ENCODE results near the gene NAA50. TPM values are rescaled to one million over a fixed set of nuclear protein-coding genes. Genes with fewer than 3 reads are reported as not detected.
A peak's percentile ranks its signal among the peaks of the same experiment; 100 is the strongest.

NAA50 gene
- total and polyA plus RNA-seq, 8 donors: 15.1 to 159 (median 37.4) TPM

GRCh38 chr3:113791381-113791780 lies 45.3 kb upstream of the NAA50 start:
- Histone ChIP-seq H3K27ac (no peak overlapping the region), H3K9me3 (no peaks in the 10 kb centered on the region), H3K36me3 (peaks cover 32 to 94% (median 82%) of the 10 kb centered on the region in 4 donors), H3K4me1 (no peaks in the 10 kb centered on the region), H3K27me3 (no peaks in the 10 kb centered on the region), H3K4me3 (no peak overlapping the region)
- TF ChIP-seq POLR2AphosphoS5 (IDR thresholded peaks at IDR 0.05): no peak
- no peak for TF ChIP-seq EP300 (IDR thresholded peaks at IDR 0.05)
- TF ChIP-seq, protein P1, sequence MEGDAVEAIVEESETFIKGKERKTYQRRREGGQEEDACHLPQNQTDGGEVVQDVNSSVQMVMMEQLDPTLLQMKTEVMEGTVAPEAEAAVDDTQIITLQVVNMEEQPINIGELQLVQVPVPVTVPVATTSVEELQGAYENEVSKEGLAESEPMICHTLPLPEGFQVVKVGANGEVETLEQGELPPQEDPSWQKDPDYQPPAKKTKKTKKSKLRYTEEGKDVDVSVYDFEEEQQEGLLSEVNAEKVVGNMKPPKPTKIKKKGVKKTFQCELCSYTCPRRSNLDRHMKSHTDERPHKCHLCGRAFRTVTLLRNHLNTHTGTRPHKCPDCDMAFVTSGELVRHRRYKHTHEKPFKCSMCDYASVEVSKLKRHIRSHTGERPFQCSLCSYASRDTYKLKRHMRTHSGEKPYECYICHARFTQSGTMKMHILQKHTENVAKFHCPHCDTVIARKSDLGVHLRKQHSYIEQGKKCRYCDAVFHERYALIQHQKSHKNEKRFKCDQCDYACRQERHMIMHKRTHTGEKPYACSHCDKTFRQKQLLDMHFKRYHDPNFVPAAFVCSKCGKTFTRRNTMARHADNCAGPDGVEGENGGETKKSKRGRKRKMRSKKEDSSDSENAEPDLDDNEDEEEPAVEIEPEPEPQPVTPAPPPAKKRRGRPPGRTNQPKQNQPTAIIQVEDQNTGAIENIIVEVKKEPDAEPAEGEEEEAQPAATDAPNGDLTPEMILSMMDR (IDR thresholded peaks at IDR 0.05): no peak
- no peak for TF ChIP-seq POLR2A (IDR thresholded peaks at IDR 0.05)
- no peak for DNase-seq
- intact Hi-C loops (cut with DNase I; ENCODE audit: low total_unique reads): no loop called here

- H3K27ac ChIP-seq: peak overlapping the region in 1 of 5 donors; percentile 42
- no peak for TF ChIP-seq EP300 (IDR thresholded peaks at IDR 0.05)
- TF ChIP-seq, protein P1 (IDR thresholded peaks at IDR 0.05): no peak
- no peak for TF ChIP-seq POLR2AphosphoS5 (IDR thresholded peaks at IDR 0.05)
- no peak for TF ChIP-seq POLR2A (IDR thresholded peaks at IDR 0.05)
- WGBS, 5 donors: 63 to 85% (median 80%) methylated on average over 4 of the region's 4 CpGs
- peaks cover 21 to 67% (median 54%) of the 10 kb centered on the region in 4 donors for H3K36me3 ChIP-seq
- peaks cover 3 to 12% (median 12%) of the 10 kb centered on the region in 4 donors for H3K4me1 ChIP-seq
- intact Hi-C loops (cut with DNase I; ENCODE audit: low total_unique reads): no loop called here
- DNase-seq: no peak
- H3K9me3 ChIP-seq: no peaks in the 10 kb centered on the region
- no peak overlapping the region for H3K4me3 ChIP-seq
- H3K27me3 ChIP-seq: no peaks in the 10 kb centered on the region
Measured at GRCh38 chr3:113783980-113784379, 37.9 kb upstream of the NAA50 start.

DNA sequence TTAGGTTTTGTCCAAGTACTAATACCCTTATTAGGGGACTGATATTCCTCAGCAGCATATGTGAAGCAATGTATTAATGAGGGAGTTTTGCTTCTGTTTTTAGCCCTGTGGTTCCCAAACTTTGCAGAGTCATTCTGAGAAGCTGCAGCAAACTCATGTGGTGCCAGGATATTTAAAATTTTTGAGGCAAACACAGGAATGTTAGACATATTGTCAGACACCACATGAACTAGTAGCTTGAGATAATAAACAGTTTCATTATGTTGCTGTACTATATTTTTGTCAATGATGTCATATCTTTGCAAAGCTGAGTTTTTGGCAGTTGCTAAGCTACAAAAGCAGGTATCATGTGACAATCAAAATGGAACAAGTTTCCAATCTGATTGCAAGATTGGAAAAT lies 37.4 kb upstream of the NAA50 start:
- H3K27ac ChIP-seq: peak overlapping the region in 1 of 5 donors; percentile 20
- no peaks in the 10 kb centered on the region for H3K27me3 ChIP-seq
- peaks cover 3 to 12% (median 12%) of the 10 kb centered on the region in 4 donors for H3K4me1 ChIP-seq
- H3K36me3 ChIP-seq: peaks cover 16 to 62% (median 49%) of the 10 kb centered on the region in 4 donors
- no peak overlapping the region for H3K4me3 ChIP-seq
- TF ChIP-seq, protein P1 (IDR thresholded peaks at IDR 0.05): no peak
- no peak for TF ChIP-seq POLR2A (IDR thresholded peaks at IDR 0.05)
- no peak for TF ChIP-seq EP300 (IDR thresholded peaks at IDR 0.05)
- TF ChIP-seq POLR2AphosphoS5 (IDR thresholded peaks at IDR 0.05): no peak
- intact Hi-C loops (cut with DNase I; ENCODE audit: low total_unique reads): no loop called here
- no peaks in the 10 kb centered on the region for H3K9me3 ChIP-seq
- peak in 1 of 2 donors; percentile 17 for DNase-seq

GRCh38 chr3:113776564-113776963 lies 30.5 kb upstream of the NAA50 start:
- Histone ChIP-seq H3K27me3 (no peaks in the 10 kb centered on the region), H3K4me1 (peaks cover 0 to 28% (median 8%) of the 10 kb centered on the region in 4 donors), H3K27ac (no peak overlapping the region), H3K36me3 (peaks cover 0 to 25% (median 14%) of the 10 kb centered on the region in 4 donors), H3K4me3 (no peak overlapping the region), H3K9me3 (no peaks in the 10 kb centered on the region)
- intact Hi-C loops (cut with DNase I; ENCODE audit: low total_unique reads): no loop called here
- WGBS, 5 donors: 50 to 69% (median 60%) methylated on average over 3 of the region's 3 CpGs
- no peak for TF ChIP-seq POLR2A (IDR thresholded peaks at IDR 0.05)
- no peak for DNase-seq

- WGBS, 5 donors: 88 to 100% (median 94%) methylated on average over 1 of the region's 1 CpG
- TF ChIP-seq POLR2A (IDR thresholded peaks at IDR 0.05): no peak
- TF ChIP-seq EP300 (IDR thresholded peaks at IDR 0.05): no peak
- TF ChIP-seq POLR2AphosphoS5 (IDR thresholded peaks at IDR 0.05): no peak
- TF ChIP-seq, protein P1 (IDR thresholded peaks at IDR 0.05): no peak
- H3K27ac ChIP-seq: no peak overlapping the region
- peaks cover 0 to 15% (median 5%) of the 10 kb centered on the region in 4 donors for H3K36me3 ChIP-seq
- no peaks in the 10 kb centered on the region for H3K9me3 ChIP-seq
- no peak for DNase-seq
- no peaks in the 10 kb centered on the region for H3K27me3 ChIP-seq
- intact Hi-C loops (cut with DNase I; ENCODE audit: low total_unique reads): no loop called here
- peaks cover 0 to 28% (median 8%) of the 10 kb centered on the region in 4 donors for H3K4me1 ChIP-seq
- H3K4me3 ChIP-seq: no peak overlapping the region
Measured at GRCh38 chr3:113775516-113775915, 29.5 kb upstream of the NAA50 start.

All from stomach (tissue), 9 donors.